ENCODE measurements around the gene RIMBP2.

- TF ChIP-seq GATA3 (IDR thresholded peaks at IDR 0.05; ENCODE audit: low read depth, low read length) (no peak), GATA2 (IDR thresholded peaks at IDR 0.05; ENCODE audit: low read depth, low read length) (no peak)
Observed at GRCh38 chr12:130596241-130596640, 119.9 kb downstream of the RIMBP2 start.

All from SH-SY5Y (cell line).